ENCODE data around the gene STEAP1B.

STEAP1B gene

GRCh38 chr7:22375359-22376048 is 124.5 kb downstream of the STEAP1B start:
- Histone ChIP-seq H2AFZ (ENCODE audit: low read depth, low read length, severe bottlenecking) (no peak overlapping the region), H3F3A (ENCODE audit: insufficient read depth) (no peaks in the 10 kb centered on the region), H3K4me3 (ENCODE audit: insufficient read depth, low read length, poor library complexity, severe bottlenecking) (no peak overlapping the region), H3K4me2 (ENCODE audit: low read depth, low read length, poor library complexity, severe bottlenecking) (no peak overlapping the region), H3K27me3 (ENCODE audit: low read length) (no peaks in the 10 kb centered on the region), H3K9ac (ENCODE audit: low read length) (no peak overlapping the region), H3K9me2 (replicated peaks; ENCODE audit: insufficient read depth, low read length) (no peaks in the 10 kb centered on the region), H3K79me2 (ENCODE audit: insufficient read depth, low read length) (no peaks in the 10 kb centered on the region), H3K9me3 (ENCODE audit: insufficient read depth, low read length) (no peaks in the 10 kb centered on the region), H4K20me1 (ENCODE audit: low read depth, low read length) (no peaks in the 10 kb centered on the region), H3K36me3 (ENCODE audit: low read length) (no peaks in the 10 kb centered on the region), H3K27ac (ENCODE audit: low read depth, low read length) (no peak overlapping the region)
- TF ChIP-seq CTCF (IDR thresholded peaks at IDR 0.05; ENCODE audit: insufficient read depth, low read length, poor library complexity, severe bottlenecking) (no peak), EZH2phosphoT487 (conservative IDR thresholded peaks at IDR 0.05; ENCODE audit: low read length) (no peak)

- Histone ChIP-seq H3K4me3 (ENCODE audit: insufficient read depth, low read length, poor library complexity, severe bottlenecking) (no peak overlapping the region), H3K9me2 (replicated peaks; ENCODE audit: insufficient read depth, low read length) (no peaks in the 10 kb centered on the region), H4K20me1 (ENCODE audit: low read depth, low read length) (no peaks in the 10 kb centered on the region), H3K9ac (ENCODE audit: low read length) (no peak overlapping the region), H3K9me3 (ENCODE audit: insufficient read depth, low read length) (no peaks in the 10 kb centered on the region), H3F3A (ENCODE audit: insufficient read depth) (no peaks in the 10 kb centered on the region), H3K27ac (ENCODE audit: low read depth, low read length) (no peak overlapping the region), H3K4me2 (ENCODE audit: low read depth, low read length, poor library complexity, severe bottlenecking) (no peak overlapping the region), H3K36me3 (ENCODE audit: low read length) (no peaks in the 10 kb centered on the region), H3K79me2 (ENCODE audit: insufficient read depth, low read length) (no peaks in the 10 kb centered on the region), H3K27me3 (ENCODE audit: low read length) (no peaks in the 10 kb centered on the region), H2AFZ (ENCODE audit: low read depth, low read length, severe bottlenecking) (no peak overlapping the region)
- TF ChIP-seq EZH2phosphoT487 (conservative IDR thresholded peaks at IDR 0.05; ENCODE audit: low read length), result no peak
- TF ChIP-seq CTCF (IDR thresholded peaks at IDR 0.05; ENCODE audit: insufficient read depth, low read length, poor library complexity, severe bottlenecking), result no peak
Measured at GRCh38 chr7:22373911-22374310, 126.1 kb downstream of the STEAP1B start.

- no peaks in the 10 kb centered on the region for H4K20me1 ChIP-seq (ENCODE audit: low read depth, low read length)
- H3K9me3 ChIP-seq (ENCODE audit: insufficient read depth, low read length), result no peaks in the 10 kb centered on the region
- H2AFZ ChIP-seq (ENCODE audit: low read depth, low read length, severe bottlenecking), result no peak overlapping the region
- TF ChIP-seq CTCF (IDR thresholded peaks at IDR 0.05; ENCODE audit: insufficient read depth, low read length, poor library complexity, severe bottlenecking) (no peak), EZH2phosphoT487 (conservative IDR thresholded peaks at IDR 0.05; ENCODE audit: low read length) (no peak)
- no peaks in the 10 kb centered on the region for H3F3A ChIP-seq (ENCODE audit: insufficient read depth)
- no peak overlapping the region for H3K4me3 ChIP-seq (ENCODE audit: insufficient read depth, low read length, poor library complexity, severe bottlenecking)
- H3K4me2 ChIP-seq (ENCODE audit: low read depth, low read length, poor library complexity, severe bottlenecking), result no peak overlapping the region
- no peaks in the 10 kb centered on the region for H3K27me3 ChIP-seq (ENCODE audit: low read length)
- no peak overlapping the region for H3K9ac ChIP-seq (ENCODE audit: low read length)
- H3K36me3 ChIP-seq (ENCODE audit: low read length), result no peaks in the 10 kb centered on the region
- H3K27ac ChIP-seq (ENCODE audit: low read depth, low read length), result no peak overlapping the region
- no peaks in the 10 kb centered on the region for H3K79me2 ChIP-seq (ENCODE audit: insufficient read depth, low read length)
- no peaks in the 10 kb centered on the region for H3K9me2 ChIP-seq (replicated peaks; ENCODE audit: insufficient read depth, low read length)
Measured at GRCh38 chr7:22373388-22373787, 126.6 kb downstream of the STEAP1B start.

All from SU-DHL-6 (cell line).